Limb (tissue), 2 donors: Measurements from ENCODE around the gene RSBN1.
"Not testable (repeated sequence)": the region's sequence is repeated elsewhere in the genome, so short reads cannot be mapped to it uniquely, and the experiment has no call there.

Experiments used
- DNase-seq, 2 donors: peaks; one replicate each; pipeline ENCODE4 v3.0.0-alpha.2; 2016; ENCODE audit errors: extremely low spot score in 2 of 2

The RSBN1 gene

DNA sequence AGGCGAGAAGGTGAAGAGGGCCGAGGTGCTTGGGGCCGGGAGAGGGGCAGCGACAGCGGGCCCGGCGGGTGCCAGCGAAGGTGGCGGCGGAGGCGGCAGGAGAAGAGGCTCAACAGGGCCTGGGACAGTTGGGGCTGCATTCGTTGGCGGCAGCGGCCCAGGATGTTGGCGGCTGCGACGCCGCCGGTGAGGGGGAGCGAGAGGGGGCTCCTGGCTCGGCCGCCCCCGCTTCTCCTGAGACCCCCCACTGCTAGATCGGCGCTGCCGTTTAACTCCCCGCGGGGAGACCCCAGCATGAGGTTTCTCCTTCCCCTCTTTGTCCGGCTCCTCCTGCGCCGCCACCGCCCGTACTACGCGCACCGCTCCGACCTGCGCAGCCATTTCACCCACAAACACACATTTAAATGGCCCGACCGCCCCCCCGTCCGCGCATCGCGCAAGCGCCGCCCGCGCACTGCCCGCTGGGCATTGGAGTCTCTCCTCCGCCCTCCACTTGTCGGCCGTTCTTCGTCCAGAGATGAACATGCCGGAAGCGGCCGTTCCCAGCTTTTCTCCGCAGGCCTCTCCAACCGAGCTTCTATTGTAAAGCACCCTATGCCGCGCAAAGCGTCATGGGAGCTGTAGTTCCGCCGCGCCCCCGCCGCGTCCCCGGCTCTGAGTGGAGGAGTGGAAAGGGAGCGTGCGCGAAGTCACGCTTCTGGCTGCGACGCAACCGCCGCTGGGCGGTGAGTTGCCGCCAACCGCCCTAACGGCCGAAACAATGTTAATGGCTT, at the start of gene RSBN1:
Gene RSBN1, minus strand, starts transcription at position 589 of the 773 bp plus-strand sequence. Its CDS starts 64 bp downstream, at position 525.
- peak; percentile 98 to 99 for DNase-seq

DNA sequence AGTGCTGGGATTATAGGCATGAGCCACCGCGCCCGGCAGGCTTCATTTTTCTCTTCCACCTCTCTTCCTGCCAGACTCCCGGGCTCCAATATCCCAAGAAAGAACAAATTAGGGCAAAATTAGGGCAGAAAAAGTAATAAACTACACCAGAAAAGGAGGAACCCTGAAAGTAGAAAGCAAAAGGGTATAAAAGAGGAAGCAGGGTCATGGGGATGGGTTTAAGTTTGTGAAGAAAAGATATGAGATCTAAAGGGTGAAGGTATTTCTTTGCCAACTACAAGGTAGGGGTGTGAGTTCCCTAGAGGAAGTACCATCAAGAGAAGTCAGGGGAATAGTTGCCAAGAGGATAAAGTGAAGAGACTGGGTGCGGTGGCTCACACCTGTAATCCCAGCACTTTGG, 49.4 kb upstream of the RSBN1 start:
- DNase-seq: no peak

DNA sequence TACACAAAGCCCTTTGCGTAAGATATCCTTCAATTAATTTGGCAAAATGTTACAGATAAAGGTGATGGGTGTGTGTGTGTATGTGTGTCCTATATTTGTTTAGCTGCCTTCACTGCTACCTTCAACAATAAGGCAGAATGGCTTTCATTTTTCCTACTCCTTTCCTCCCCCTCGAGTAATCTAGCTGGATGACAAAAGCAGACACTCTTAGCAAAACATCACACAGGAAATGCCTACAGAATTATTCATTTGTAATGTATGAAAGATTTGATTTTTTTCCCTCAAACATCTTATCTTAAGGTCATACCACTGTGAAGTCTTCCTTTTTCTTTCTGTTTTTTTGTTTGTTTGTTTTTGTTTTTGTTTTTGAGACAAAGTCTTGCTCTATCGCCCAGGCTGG, 48.6 kb upstream of the RSBN1 start:
- no peak for DNase-seq

DNA sequence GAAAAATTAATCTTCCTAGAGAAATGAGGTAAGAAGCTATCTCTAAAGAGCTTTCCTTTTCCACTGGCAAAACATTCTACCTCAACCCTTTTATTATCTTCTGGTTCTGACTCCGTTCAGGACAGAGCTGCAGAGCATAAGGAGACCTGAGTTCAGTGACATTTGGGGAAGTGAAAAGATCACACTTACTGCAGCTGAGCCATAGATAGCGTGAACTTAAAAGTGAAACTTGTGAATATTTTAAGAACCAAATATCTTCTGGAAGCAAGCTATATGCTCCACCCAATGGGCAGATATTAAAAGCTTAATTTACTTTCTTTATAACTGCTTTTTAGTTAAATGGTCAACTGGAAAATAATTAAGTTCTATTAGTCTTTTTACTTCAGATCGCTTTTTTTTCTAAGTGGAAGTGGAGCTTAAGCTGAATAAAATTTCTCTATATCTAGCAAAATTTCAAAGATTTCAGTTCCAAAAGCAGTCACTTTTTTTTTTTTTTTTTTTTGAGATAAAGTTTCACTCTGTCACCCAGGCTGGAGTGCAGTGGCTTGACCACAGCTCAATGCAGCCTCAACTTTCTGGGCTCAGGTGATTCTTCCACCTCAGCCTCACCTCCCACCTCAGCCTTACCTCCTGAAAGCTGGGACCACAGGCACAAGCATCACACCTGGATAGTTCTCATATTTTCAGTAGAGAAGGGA, 47.4 kb upstream of the RSBN1 start:
- DNase-seq: no peak

DNA sequence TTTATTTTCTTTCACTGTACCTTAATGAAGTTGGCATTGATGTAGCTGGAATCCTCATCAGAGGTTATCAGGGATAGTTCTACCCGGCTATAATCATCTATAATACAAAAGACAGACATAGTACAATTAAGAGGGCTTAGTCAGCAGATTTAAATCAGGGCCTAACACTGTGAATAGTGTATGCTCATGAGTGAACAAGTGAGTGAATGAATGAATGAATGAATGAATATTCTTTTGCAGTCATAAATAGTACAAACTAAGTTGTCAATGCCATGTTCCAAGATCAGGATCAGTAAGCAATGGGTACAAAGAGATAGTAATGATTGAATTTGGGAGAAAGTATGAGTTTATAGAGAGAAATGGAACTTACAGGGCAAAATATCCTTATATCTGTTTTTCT, 46.7 kb upstream of the RSBN1 start:
- no peak for DNase-seq

DNA sequence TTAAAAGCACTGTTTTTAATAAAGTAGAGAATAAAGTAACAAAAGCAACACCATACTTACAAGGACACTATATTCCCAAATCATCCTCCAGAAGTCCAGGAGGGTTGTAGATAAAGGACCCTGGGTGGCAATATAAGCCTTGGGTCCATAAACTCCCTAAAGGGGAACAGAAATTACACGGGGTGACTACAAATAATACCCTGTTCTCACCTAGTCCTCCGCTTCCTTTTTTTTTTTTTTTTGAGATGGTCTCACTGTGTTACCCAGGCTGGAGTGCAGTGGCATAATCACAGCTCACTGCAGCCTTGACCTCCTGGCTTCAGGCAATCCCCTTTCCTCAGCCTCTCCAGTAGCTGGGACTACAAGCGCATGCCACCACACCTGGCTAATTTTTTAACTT, 46.1 kb upstream of the RSBN1 start:
- DNase-seq: no peak

DNA sequence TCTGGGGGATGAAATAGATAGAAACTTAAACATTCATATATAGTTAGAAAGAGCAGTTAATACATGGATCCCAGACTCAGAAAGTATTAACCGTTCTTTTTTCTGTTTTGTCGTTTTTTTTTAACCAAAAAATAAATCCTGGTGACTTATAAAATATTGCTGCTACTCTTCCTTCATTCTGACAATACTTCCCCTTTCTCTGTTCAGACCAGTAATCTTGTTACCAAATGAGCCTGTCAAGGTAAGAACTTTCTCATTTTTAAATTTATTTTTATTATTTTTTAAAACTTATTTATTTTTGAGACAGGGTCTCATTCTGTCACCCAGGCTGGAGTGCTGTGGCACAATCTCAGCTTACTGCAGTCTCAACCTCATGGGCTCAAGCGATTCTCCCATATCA, 45.5 kb upstream of the RSBN1 start:
- no peak for DNase-seq

DNA sequence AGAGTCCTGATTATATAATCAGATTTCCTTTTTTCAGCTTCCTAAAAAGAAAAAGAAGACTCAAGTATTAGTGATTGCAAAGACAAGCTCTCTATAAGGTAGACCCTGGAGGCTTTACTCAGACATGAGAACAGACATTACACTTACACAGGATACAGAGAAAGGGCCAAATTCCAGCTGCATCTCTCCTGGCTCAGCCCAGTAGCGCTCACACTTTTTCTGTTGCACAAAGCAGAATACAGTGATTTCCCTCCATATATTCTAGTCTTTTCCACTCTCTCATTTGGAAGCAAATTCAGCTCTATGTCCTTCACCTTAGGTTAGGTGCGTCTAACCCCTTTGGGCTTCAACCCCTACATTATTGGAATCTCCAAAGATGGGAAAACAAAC, 44.1 kb upstream of the RSBN1 start:
- no peak for DNase-seq

DNA sequence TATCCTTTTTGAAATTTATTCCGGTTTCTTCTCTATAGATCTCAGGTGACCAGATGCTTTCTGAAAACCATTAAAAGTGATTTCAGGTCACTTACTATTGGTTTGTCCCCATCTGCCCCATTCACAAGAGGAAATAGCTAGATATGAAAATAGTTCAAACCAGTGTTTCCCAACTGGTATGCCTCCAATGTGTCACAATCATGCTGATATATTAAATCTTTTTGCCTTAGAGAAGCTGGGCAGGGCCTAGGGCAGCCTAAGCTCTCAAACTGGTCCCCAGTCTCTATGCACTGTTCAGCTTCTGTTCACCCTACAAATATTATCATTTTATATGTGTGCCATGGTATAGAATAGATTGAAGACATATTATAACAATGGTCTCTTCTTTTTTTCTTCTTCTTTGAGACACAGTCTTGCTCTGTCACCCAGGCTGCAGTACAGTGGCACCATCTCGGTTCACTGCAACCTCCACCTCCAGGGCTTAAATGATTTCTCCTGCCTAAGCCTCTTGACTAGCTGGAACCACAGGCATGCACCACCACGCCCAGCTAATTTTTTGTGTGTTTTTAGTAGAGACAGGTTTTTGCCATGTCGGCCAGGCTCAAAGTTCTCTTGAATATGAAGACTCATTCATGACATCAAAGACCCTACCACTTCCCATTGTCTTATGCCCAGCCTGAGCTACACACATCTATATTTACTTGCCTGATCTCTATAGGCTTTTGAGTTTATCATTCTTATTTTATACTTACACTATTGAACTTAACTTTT, 43.5 kb upstream of the RSBN1 start:
- DNase-seq: no peak

DNA sequence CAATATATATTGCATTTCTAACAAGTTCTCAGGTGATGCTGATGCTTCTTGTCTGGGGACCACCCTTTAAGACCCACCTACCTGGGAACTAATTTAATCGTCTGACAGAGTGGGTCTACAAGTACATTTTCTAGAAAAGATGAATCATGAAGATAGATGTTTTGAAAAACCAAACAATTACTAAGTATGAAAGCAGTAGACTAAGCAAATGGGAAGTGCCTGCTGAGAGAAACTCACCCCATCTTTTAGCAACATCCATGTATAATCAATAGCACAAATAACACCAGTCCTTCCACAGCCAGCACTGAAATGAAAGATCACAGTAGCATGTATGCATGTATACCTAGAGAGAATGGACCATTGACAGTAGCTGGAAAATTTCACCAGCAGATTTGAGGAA, 42.0 kb upstream of the RSBN1 start:
- no peak for DNase-seq

DNA sequence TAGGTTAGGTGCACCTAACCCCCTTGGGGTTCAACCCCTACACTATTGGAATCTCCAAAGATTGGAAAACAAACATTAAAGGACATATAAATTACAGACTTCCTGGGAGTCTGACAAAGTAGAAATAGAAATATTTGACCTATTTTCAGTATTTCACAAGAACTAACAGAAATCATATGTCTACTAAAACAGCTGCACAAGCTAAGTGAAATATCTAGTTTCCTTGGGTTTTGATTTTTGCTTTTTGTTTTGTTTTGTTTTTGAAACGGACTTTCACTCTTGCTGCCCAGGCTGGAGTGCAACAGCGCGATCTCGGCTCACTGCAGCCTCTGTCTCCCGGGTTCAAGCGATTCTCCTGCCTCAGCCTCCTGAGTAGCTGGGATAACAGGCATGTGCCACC, 40.4 kb upstream of the RSBN1 start:
- not testable (repeated sequence) for DNase-seq

DNA sequence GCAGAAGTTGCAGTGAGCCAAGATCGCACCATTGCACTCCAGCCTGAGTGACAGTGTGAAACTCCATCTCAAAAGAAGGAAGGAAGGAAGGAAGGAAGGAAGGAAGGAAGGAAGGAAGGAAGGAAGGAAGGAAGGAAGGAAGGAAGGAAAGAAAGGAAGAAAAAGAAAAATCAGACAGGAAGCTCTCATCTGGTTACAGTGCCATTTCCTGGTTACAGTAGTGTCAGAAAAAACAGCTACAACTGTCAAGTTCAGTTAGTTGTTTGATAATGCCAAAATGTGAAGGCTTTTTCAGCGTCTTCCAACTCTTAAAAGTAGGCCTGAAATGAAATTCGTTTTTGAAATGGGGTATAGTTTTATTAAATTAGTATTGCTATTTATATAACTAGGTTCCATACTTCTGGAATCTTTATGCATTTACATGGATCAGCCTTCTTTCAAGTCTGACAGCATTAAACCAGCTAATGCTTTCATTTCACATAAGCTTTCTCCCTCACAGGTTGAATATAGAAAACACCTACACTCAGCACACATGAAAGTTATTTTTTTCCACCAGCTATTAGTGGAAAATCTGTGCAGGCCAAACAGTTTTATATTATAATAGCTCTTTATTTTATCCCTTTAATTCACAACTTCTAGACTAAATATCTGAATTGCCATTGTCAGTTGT, 38.0 kb upstream of the RSBN1 start:
- DNase-seq: no peak

DNA sequence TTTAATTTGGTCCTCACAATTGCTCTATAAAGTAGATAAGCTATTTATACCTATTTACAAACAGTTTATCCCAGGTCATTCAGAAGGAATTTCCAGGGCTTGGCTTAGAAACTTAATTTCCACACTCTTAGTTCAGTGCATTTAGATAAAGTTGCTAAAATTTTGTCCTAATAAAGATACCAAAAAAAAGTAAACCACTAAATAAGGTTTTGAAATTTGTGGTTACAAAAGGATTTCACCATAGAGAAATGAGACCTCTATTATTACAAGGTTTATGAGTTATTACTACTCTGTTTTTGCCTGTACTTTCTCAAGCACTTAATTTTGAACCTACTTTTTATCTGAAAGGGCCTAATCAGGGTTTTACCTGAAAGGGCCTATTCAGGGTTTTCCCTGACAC, 36.8 kb upstream of the RSBN1 start:
- DNase-seq: no peak

DNA sequence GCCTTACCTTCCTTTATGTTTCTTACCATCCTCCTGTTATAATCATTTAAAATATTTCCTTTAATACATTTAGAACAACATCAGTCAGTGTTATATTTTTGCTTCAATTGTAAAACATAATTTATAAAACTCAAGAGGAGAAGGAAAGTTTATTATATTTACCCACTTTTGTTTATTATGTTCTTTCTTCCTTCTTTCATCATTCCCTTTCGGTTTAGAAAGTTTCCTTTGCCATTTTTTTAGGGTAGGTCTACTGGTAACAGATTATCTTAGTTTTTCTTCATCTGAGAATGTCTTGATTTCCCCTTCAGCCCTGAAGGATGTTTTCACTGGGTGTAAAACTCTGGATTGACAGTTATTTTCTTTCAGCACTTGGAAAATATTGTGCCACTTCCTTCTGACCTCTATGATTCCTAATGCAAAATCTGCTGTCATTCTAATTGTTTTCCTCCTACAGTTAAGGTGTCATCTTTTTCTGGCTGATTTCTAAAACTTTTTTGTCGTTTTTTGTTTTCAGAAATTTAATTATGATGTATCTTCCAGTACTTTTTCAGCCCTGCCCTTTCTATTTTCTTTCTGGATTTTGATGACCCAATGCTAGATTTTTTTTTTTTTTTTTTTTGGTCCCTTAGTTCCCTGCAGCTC, 34.2 kb upstream of the RSBN1 start:
- no peak for DNase-seq

DNA sequence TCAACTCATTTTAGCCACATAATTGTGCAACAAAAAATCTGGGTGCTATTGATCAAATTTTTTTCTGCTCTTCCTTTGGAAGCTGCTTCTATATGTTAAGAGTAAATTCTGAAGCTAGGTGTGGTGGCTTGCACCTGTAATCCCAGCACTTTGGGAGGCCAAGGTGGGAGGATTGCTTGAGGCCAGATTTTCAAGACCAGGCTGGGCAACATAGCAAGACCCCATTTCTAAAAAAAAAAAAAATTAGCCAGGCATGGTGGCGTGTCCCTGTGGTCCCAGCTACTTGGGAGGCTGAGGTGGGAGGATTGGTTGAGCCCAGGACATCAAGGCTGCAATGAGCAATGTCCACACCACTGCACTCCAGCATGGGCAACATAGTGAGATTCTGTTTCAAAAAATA, 24.3 kb upstream of the RSBN1 start:
- no peak for DNase-seq

DNA sequence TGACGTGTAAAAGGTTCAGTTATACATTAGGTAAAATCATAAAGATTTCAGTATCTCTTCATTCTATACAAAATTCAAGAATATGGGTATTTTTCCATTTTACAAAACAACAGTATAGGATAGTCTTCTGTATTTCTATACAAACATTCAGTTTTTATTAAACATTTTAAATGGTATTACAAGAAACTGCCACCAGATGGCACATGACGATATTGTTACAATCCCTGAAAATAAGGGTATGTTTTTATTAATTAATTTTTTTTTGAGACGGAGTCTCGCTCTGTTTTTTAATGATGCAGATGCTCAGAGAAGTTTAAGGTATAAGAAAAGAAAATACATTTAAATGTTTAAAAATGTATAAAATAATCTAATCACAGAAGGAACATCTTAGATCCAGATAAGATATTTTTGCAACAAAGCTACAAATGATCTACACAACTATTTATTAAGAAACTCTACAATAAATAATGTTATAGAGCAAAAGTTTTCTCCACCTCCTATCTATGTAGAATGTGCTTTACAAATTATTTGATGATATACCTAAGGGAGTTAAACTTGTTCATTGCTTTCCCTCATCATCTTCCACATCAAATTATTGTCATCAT, 23.5 kb upstream of the RSBN1 start:
- peak in 1 of 2 donors; percentile 48 for DNase-seq

DNA sequence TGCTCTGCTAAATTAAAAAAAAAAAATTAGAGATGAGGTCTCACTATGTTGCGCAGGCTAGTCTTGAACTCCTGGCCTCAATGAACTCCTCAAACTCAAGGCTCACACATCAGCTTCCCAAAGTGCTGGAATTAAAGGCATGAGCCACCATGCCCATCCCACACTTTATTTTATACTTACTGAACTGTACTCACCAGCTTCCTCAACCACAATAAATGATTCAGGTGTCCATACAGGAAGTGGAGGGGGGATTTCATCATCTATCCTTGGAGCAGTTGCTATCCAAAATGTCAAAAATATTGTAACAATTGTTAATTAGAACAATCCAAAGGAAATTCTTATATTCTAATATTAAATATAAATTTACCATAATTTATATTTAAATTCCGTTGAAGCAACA, 22.4 kb upstream of the RSBN1 start:
- DNase-seq: no peak

DNA sequence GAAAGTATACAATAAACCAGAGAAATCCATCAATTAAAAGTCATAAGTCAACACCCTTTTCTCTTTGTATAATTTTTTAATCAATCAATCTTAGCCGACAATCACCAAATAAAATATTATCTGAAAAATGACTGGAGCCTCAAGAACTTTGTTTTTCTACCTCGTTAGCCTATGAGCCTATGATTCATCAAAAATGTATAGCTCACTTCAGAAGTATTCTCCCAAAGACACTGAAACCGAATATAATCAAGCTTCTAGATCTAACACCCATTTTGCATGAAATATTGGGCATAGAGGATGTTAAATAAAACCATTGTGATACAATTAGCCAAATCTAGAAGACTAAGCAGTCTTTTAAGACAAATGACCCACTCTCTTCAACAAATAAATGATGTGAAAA, 17.8 kb upstream of the RSBN1 start:
- no peak for DNase-seq

DNA sequence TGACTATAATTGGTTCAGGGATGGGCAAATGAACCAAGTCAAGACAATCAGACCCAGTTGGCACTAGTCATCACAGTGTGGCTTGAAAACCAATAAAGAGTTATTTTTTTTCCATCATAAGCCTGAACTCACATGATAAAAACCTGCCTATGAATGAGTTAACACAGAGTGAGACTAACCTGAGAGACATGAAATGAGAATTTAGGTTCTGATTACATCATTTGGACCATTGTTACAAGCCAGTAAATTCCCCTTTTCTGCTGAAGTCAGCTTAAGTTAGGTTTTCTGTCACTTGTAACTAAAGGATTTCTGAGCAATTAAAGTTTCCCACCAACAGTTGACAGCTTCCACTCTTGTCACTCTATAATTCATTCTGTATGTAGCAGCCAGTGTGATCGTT, 9.6 kb upstream of the RSBN1 start:
- DNase-seq: no peak

DNA sequence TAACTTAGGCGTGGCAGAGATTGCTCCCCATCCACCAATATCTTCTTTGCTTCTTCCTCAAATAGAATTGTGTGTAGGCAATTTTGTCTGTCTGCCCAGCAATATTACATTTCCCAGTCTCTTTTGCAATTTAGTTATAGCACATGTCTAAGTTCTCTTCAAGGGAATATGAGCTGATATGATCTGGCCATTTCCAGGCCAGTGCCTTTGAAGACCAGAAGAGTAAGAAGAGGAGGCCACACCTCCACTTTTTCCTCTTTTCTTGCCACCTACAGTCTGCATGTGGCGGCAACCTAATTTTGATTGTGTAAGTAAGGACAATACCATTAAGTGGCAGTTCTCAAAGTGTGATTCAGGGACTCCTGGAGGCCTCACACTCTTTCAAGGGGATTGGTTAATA, 6.3 kb upstream of the RSBN1 start:
- DNase-seq: no peak

DNA sequence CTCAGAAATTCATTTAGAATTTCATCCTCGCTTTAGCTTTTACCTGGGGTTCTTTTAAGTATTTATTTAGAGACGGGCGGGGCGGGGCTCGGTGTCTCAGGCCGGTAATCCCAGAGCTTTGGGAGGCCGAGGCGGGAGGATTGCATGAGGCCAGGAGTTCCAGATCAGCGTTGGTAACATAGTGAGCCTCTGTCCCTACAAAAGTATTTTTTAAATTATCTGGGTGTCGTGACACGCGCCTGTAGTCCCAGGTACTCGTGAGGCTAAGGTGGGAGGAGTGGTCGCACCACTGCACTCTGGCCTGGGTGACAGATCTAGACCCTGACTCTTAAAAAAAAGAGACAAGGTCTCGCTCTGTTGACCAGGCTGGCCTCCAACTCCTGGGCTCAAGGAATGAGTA, 942 bp upstream of the RSBN1 start:
- no peak for DNase-seq
